Measurements from ENCODE around the gene TCERG1L. TPM values are rescaled to one million over a fixed set of nuclear protein-coding genes. Genes with fewer than 3 reads are reported as not detected.

TCERG1L gene
- total RNA-seq, 4 donors from 2014 or later, result 0.24 TPM; not detected in 3

DNA sequence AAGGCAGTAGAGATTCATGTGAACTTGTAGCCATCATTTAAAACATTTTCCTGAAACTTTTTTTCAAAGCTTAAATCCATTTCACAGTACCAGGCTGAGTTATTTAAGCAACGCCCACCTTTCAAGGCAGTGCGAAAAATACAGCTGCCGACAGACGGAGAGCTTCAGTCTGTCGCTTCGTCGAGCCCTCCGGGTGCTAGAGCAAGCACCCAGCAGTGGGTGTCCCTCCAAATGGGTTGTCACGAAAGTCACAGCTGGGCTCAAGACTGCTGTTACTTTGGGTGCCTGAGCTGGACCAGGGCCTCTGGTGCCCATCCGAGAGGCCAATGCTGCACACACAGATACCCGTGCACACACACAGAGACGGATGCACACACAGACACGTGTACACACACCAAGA is 135.6 kb downstream of the TCERG1L start:
- TF ChIP-seq, protein P1, sequence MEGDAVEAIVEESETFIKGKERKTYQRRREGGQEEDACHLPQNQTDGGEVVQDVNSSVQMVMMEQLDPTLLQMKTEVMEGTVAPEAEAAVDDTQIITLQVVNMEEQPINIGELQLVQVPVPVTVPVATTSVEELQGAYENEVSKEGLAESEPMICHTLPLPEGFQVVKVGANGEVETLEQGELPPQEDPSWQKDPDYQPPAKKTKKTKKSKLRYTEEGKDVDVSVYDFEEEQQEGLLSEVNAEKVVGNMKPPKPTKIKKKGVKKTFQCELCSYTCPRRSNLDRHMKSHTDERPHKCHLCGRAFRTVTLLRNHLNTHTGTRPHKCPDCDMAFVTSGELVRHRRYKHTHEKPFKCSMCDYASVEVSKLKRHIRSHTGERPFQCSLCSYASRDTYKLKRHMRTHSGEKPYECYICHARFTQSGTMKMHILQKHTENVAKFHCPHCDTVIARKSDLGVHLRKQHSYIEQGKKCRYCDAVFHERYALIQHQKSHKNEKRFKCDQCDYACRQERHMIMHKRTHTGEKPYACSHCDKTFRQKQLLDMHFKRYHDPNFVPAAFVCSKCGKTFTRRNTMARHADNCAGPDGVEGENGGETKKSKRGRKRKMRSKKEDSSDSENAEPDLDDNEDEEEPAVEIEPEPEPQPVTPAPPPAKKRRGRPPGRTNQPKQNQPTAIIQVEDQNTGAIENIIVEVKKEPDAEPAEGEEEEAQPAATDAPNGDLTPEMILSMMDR (IDR thresholded peaks at IDR 0.05), result no peak
- DNase-seq (ENCODE audit: low spot score) (no peak), ATAC-seq (ENCODE audit: low FRiP score) (no peak)

DNA sequence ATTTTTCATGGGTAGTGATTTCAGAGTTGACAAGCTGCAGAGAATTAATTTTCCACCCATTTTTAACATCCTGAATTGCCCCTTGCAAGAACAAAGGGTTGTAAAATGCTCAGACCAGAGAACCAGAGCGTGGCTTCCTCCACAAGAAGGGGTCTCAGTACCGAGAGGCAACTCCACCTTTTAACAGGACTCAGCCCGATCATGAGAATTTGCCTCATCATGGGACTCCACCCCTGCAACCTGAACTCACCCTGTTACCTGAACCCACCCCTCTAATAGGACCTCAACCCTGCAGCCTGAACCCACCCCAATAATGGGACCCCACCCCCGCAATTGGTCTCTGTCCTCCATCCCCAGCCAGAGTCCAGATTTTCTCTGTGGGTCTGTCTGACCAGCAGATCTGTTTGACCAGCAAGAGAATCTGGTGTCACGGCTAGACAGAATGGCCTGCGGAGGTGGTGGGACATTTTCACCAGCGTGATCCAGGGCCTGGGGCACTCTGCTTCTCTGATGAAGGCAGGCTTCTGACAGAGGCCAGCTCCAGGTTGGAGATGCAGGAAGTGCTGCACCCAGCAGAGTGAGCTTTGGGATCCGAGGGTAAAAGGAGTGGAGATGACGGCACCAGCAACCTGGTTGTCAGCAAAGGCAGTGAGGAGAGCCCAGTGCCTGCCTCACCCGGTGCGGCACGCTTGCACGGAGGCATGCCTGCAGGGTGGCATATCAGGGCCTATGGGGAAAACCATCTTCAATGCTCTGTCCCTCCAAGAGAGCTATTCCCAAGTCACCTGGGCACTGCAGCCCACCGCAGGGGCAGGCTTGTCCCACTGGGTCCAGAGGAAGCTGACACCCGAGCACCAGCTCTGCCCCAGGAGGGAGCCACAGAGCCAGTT is 136.6 kb downstream of the TCERG1L start:
- DNase-seq (ENCODE audit: low spot score) (no peak), ATAC-seq (ENCODE audit: low FRiP score) (no peak)
- TF ChIP-seq, protein P1 (IDR thresholded peaks at IDR 0.05), result no peak

DNA sequence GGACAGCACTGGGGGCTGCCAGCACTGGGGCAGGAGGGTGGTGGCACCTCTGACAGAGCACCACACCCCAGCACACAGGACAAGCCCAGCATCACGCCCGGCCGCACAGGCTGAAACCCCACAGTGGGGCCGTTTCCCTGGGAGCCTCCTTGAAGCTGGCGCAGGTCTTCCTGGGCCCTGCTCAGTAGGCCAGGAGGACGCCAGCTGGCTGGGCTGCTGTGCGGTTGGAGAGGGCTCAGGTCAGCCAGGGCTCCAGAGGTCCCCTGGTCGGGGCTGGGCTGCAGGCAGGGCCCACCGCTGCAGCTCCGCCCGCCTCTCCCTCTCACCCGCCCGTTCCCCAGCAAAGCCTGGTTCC is 137.3 kb downstream of the TCERG1L start:
- DNase-seq (ENCODE audit: low spot score), result no peak
- TF ChIP-seq, protein P1 (IDR thresholded peaks at IDR 0.05), result no peak
- no peak for ATAC-seq (ENCODE audit: low FRiP score)

DNA sequence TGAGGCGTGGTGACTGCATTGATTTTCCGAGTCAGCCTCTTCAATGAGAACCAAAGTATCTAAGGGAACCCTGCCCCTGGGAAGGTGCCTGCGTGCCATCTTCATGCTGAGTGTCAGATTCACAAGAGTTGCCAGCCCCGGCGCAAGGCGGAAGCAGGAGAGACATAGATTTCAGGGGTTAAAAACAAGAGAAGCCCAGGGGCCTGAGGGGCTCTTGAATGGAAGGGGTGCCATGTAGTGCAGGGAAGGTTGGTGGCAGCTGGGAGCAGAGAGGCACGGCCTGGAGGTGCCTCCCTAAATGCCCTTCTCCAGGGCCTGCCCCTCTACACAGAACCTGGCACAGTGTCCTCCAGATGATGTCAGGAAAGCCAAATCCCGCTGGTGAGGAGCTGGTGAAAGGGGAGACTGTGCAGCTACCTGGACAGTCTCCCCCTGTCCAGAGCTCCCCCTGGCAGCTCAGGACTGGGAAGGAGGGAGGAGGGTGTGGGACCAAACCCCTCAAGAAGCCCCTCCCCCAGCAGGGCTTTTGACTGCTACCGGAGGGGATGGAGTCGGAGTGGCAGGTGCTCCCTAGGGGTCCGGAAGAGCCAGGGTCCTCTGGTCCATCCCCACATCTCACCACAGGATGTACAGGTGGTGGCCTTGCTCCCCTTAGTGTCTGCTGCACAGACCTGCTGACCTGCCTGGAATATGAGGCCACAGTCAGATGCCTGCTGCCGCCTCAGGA is 137.9 kb downstream of the TCERG1L start:
- DNase-seq (ENCODE audit: low spot score) (no peak), ATAC-seq (ENCODE audit: low FRiP score) (no peak)
- TF ChIP-seq, protein P1 (IDR thresholded peaks at IDR 0.05), result no peak

DNA sequence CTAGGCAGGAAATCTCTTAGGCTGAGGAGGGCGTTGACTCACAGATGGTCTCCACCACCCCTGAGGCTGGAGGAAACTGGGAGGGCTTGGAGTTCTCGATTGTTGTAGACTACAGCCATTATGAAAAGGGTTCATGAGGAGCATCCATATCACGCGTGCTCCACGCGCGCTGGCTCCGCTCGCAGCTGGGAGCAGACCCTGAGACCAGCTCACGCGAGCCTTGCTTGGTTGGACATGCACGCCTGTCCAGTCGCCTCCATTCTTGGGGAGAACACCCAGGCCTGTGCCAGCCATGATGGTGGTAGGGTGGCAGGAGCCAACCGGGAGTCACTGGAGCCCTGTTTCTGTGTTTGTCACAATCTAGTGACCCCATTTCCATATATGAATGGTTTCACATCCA is 139.1 kb downstream of the TCERG1L start:
- DNase-seq (ENCODE audit: low spot score) (no peak), ATAC-seq (ENCODE audit: low FRiP score) (no peak)
- TF ChIP-seq, protein P1 (IDR thresholded peaks at IDR 0.05), result no peak

DNA sequence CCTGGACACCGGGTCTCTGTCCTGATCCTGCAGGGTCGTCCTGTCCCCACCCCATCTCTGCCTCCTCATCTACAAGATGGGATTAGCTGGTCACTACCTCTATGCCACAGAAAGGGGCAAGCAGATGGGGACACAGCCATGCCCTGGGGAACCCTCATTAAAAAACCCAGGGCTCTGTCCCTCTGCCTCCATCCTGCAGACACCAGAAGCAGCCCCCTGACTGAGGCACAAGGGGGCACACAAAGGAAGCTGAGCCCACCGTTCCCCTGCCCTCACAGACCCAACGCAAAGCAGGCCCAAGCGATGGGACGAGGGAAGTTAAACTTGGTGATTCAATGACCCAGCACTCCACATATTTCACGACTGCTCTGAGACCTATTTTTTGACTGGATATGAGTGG is 142.4 kb downstream of the TCERG1L start:
- ATAC-seq (ENCODE audit: low FRiP score), result no peak
- TF ChIP-seq, protein P1 (IDR thresholded peaks at IDR 0.05), result no peak
- no peak for DNase-seq (ENCODE audit: low spot score)
